ENCODE results near the gene DPH5.
A peak's percentile ranks its signal among the peaks of the same experiment; 100 is the strongest.

The DPH5 gene

GRCh38 chr1:101043776-101044175 lies 18.2 kb upstream of the DPH5 start:
- no peak overlapping the region for H2AFZ ChIP-seq (ENCODE audit: low read length)
- no peak overlapping the region for H3K4me2 ChIP-seq (ENCODE audit: low read depth, low read length, poor library complexity, severe bottlenecking)
- H3K36me3 ChIP-seq (ENCODE audit: insufficient read depth, low read length), result no peaks in the 10 kb centered on the region
- H3F3A ChIP-seq (ENCODE audit: low read depth), result no peaks in the 10 kb centered on the region
- H3K4me3 ChIP-seq (ENCODE audit: low read length, poor library complexity, severe bottlenecking), result no peak overlapping the region
- H3K9ac ChIP-seq (ENCODE audit: low read depth, low read length, poor library complexity, severe bottlenecking), result no peak overlapping the region
- H4K20me1 ChIP-seq (ENCODE audit: insufficient read depth, low read length, poor library complexity, severe bottlenecking), result no peaks in the 10 kb centered on the region
- peaks cover 14% of the 10 kb centered on the region; the same call in 1 of the 2 replicates for H3K9me3 ChIP-seq (ENCODE audit: insufficient read depth, low read depth, low read length)
- H3K9me2 ChIP-seq (replicated peaks; ENCODE audit: low read depth, low read length), result no peaks in the 10 kb centered on the region
- TF ChIP-seq EZH2phosphoT487 (IDR thresholded peaks at IDR 0.05; ENCODE audit: borderline replicate concordance), result no peak
- TF ChIP-seq CTCF (conservative IDR thresholded peaks at IDR 0.05; ENCODE audit: low read length), result peak; percentile 46
- H3K27me3 ChIP-seq (ENCODE audit: insufficient read depth, low read length, poor library complexity, severe bottlenecking), result no peaks in the 10 kb centered on the region
- H3K79me2 ChIP-seq (ENCODE audit: insufficient read depth, low read length), result no peaks in the 10 kb centered on the region
- peaks cover 3% of the 10 kb centered on the region for H3K4me1 ChIP-seq (ENCODE audit: insufficient read depth, low read length, poor library complexity, severe bottlenecking)

- Histone ChIP-seq H2AFZ (ENCODE audit: low read length) (no peak overlapping the region), H3K4me2 (ENCODE audit: low read depth, low read length, poor library complexity, severe bottlenecking) (no peak overlapping the region), H3K9me3 (ENCODE audit: insufficient read depth, low read depth, low read length) (peaks cover 14% of the 10 kb centered on the region; the same call in 1 of the 2 replicates), H3K79me2 (ENCODE audit: insufficient read depth, low read length) (no peaks in the 10 kb centered on the region), H3K36me3 (ENCODE audit: insufficient read depth, low read length) (no peaks in the 10 kb centered on the region), H3K9me2 (replicated peaks; ENCODE audit: low read depth, low read length) (no peaks in the 10 kb centered on the region), H4K20me1 (ENCODE audit: insufficient read depth, low read length, poor library complexity, severe bottlenecking) (no peaks in the 10 kb centered on the region), H3K4me1 (ENCODE audit: insufficient read depth, low read length, poor library complexity, severe bottlenecking) (peaks cover 3% of the 10 kb centered on the region), H3F3A (ENCODE audit: low read depth) (no peaks in the 10 kb centered on the region), H3K4me3 (ENCODE audit: low read length, poor library complexity, severe bottlenecking) (no peak overlapping the region), H3K27me3 (ENCODE audit: insufficient read depth, low read length, poor library complexity, severe bottlenecking) (no peaks in the 10 kb centered on the region), H3K9ac (ENCODE audit: low read depth, low read length, poor library complexity, severe bottlenecking) (no peak overlapping the region)
- no peak for TF ChIP-seq EZH2phosphoT487 (IDR thresholded peaks at IDR 0.05; ENCODE audit: borderline replicate concordance)
- no peak for TF ChIP-seq CTCF (conservative IDR thresholded peaks at IDR 0.05; ENCODE audit: low read length)
Measured at GRCh38 chr1:101041300-101041699, 15.7 kb upstream of the DPH5 start.

GRCh38 chr1:101040666-101041065 lies 15.1 kb upstream of the DPH5 start:
- H3K27me3 ChIP-seq (ENCODE audit: insufficient read depth, low read length, poor library complexity, severe bottlenecking), result no peaks in the 10 kb centered on the region
- no peaks in the 10 kb centered on the region for H4K20me1 ChIP-seq (ENCODE audit: insufficient read depth, low read length, poor library complexity, severe bottlenecking)
- peaks cover 14% of the 10 kb centered on the region; the same call in 1 of the 2 replicates for H3K9me3 ChIP-seq (ENCODE audit: insufficient read depth, low read depth, low read length)
- H3K4me2 ChIP-seq (ENCODE audit: low read depth, low read length, poor library complexity, severe bottlenecking), result no peak overlapping the region
- no peaks in the 10 kb centered on the region for H3K9me2 ChIP-seq (replicated peaks; ENCODE audit: low read depth, low read length)
- no peaks in the 10 kb centered on the region for H3K79me2 ChIP-seq (ENCODE audit: insufficient read depth, low read length)
- H3K36me3 ChIP-seq (ENCODE audit: insufficient read depth, low read length), result no peaks in the 10 kb centered on the region
- H3K4me3 ChIP-seq (ENCODE audit: low read length, poor library complexity, severe bottlenecking), result no peak overlapping the region
- no peaks in the 10 kb centered on the region for H3F3A ChIP-seq (ENCODE audit: low read depth)
- H3K9ac ChIP-seq (ENCODE audit: low read depth, low read length, poor library complexity, severe bottlenecking), result no peak overlapping the region
- no peak for TF ChIP-seq EZH2phosphoT487 (IDR thresholded peaks at IDR 0.05; ENCODE audit: borderline replicate concordance)
- no peak for TF ChIP-seq CTCF (conservative IDR thresholded peaks at IDR 0.05; ENCODE audit: low read length)
- no peak overlapping the region for H2AFZ ChIP-seq (ENCODE audit: low read length)
- H3K4me1 ChIP-seq (ENCODE audit: insufficient read depth, low read length, poor library complexity, severe bottlenecking), result peaks cover 3% of the 10 kb centered on the region
